HepG2 (cell line): ENCODE data around the gene SNX24. TPM values are rescaled to one million over a fixed set of nuclear protein-coding genes. Genes with fewer than 3 reads are reported as not detected.

Experiments used
- CHD2 ChIP-seq: IDR thresholded peaks from 2 replicates; pipeline ENCODE4 v1.6.1; 2011; ENCODE audit warnings: low read depth, low read length, improper control_type of control experiment
- FOXK2 ChIP-seq: fragments of 450-650 bp; IDR thresholded peaks from 2 replicates; pipeline ENCODE4 v1.6.1; 2016
- GABPB1 ChIP-seq: IDR thresholded peaks from 2 replicates; pipeline ENCODE4 v1.6.1; 2016; ENCODE audit warnings: mild to moderate bottlenecking, missing genetic modification reagents, moderate library complexity, missing compliant biosample characterization
- HIC2 ChIP-seq: sonication (generic); formaldehyde crosslinking; IDR thresholded peaks from 2 replicates; pipeline ENCODE4 v1.9.0; 2022; ENCODE audit warnings: low read depth, missing genetic modification reagents
- HNRNPLL ChIP-seq: fragments of 200-400 bp; formaldehyde crosslinking; IDR thresholded peaks from 2 replicates; pipeline ENCODE4 v1.6.1; 2017; ENCODE audit warnings: mild to moderate bottlenecking, low read depth, low read length; ENCODE audit not compliant: poor library complexity, severe bottlenecking
- HOXD1 ChIP-seq: sonication (generic); formaldehyde crosslinking; IDR thresholded peaks from 2 replicates; pipeline ENCODE4 v1.5.0; 2020; ENCODE audit warnings: missing genetic modification reagents
- MED8 ChIP-seq: sonication (generic); formaldehyde crosslinking; IDR thresholded peaks from 2 replicates; pipeline ENCODE4 v1.8.1; 2023; ENCODE audit warnings: mild to moderate bottlenecking, missing genetic modification reagents; ENCODE audit not compliant: insufficient replicate concordance
- NR1H2 ChIP-seq: sonication (generic); formaldehyde crosslinking; IDR thresholded peaks from 2 replicates; pipeline ENCODE4 v1.8.1; 2022; ENCODE audit warnings: low read depth, missing genetic modification reagents, borderline replicate concordance
- PAF1 ChIP-seq: IDR thresholded peaks from 2 replicates; pipeline ENCODE4 v1.6.1; 2016; ENCODE audit warnings: missing genetic modification reagents, missing compliant biosample characterization
- PAX8 ChIP-seq: sonication (generic); formaldehyde crosslinking; IDR thresholded peaks from 2 replicates; pipeline ENCODE4 v1.8.0; 2022; ENCODE audit warnings: mild to moderate bottlenecking, missing genetic modification reagents, borderline replicate concordance
- PHF5A ChIP-seq: IDR thresholded peaks from one replicate; pipeline ENCODE4 v1.6.1; 2018; ENCODE audit warnings: low read depth, missing genetic modification reagents; ENCODE audit not compliant: unreplicated experiment
- POLR2A ChIP-seq, 2 experiments: IDR thresholded peaks; 2 replicates each; pipeline ENCODE4 v1.6.1; 2011; ENCODE audit warnings: low read depth in 2 of 2, low read length in 2 of 2, mild to moderate bottlenecking in 1 of 2, moderate library complexity in 1 of 2; ENCODE audit not compliant: insufficient read depth in 1 of 2
- RBFOX2 ChIP-seq: fragments of 200-400 bp; formaldehyde crosslinking; IDR thresholded peaks from 2 replicates; pipeline ENCODE4 v1.6.1; 2017; ENCODE audit warnings: low read depth, mild to moderate bottlenecking, low read length
- SOX5 ChIP-seq: IDR thresholded peaks from 2 replicates; pipeline ENCODE4 v1.6.1; 2016; ENCODE audit warnings: borderline replicate concordance
- TBX2 ChIP-seq: sonication (generic); formaldehyde crosslinking; IDR thresholded peaks from 2 replicates; pipeline ENCODE4 v1.5.0; 2020; ENCODE audit warnings: missing genetic modification reagents, mild to moderate bottlenecking, borderline replicate concordance
- YY1 ChIP-seq: IDR thresholded peaks from 2 replicates; pipeline ENCODE4 v1.6.1; 2011; ENCODE audit warnings: low read length, low read depth, moderate library complexity, mild to moderate bottlenecking; ENCODE audit not compliant: insufficient read depth, insufficient replicate concordance
- ZFX ChIP-seq: sonication (generic); formaldehyde crosslinking; IDR thresholded peaks from 2 replicates; pipeline ENCODE4 v1.4.0; 2020; ENCODE audit warnings: mild to moderate bottlenecking, low read depth, missing genetic modification reagents, moderate library complexity
- ZNF225 ChIP-seq: sonication (generic); formaldehyde crosslinking; IDR thresholded peaks from 2 replicates; pipeline ENCODE4 v1.4.0; 2020; ENCODE audit warnings: mild to moderate bottlenecking, missing genetic modification reagents
- ZNF331 ChIP-seq: sonication (generic); formaldehyde crosslinking; IDR thresholded peaks from 2 replicates; pipeline ENCODE4 v1.4.0; 2020; ENCODE audit warnings: missing genetic modification reagents
- ZNF431 ChIP-seq: sonication (generic); formaldehyde crosslinking; IDR thresholded peaks from 2 replicates; pipeline ENCODE4 v1.9.0; 2022; ENCODE audit warnings: missing genetic modification reagents, low read depth, mild to moderate bottlenecking, borderline replicate concordance
- ZNF572 ChIP-seq: sonication (generic); formaldehyde crosslinking; IDR thresholded peaks from 2 replicates; pipeline ENCODE4 v1.5.1; 2020; ENCODE audit warnings: mild to moderate bottlenecking, missing genetic modification reagents
- ZNF687 ChIP-seq: sonication (generic); formaldehyde crosslinking; IDR thresholded peaks from 2 replicates; pipeline ENCODE4 v1.5.1; 2020; ENCODE audit warnings: mild to moderate bottlenecking, missing genetic modification reagents, moderate library complexity
- polyA plus RNA-seq, 8 experiments: library from polyadenylated mRNA; depleted of rRNA in 3 of 8; stranded (reverse) in 7 of 8; unstranded in 1 of 8; fragments of >200 nt; fragmentation: Illumina TruSeq in 4 of 8; extraction: Trizol in 4 of 8; gene quantifications; 2 replicates each; pipeline versions ENCODE4 v1.2.1 to v1.2.3, GENCODE V29; 2011 to 2016; ENCODE audit warnings: low read depth in 4 of 8, missing spikeins in 1 of 8, mixed read lengths in 1 of 8; ENCODE audit not compliant: insufficient read depth in 1 of 8
- total RNA-seq, 5 experiments: library from RNA; depleted of rRNA; stranded (reverse); fragments of >200 nt; fragmentation: Illumina TruSeq; extraction: Trizol; gene quantifications; 2 replicates each; pipeline ENCODE4 v1.2.3, GENCODE V29; 2016; ENCODE audit warnings: low read depth in 1 of 5
- TF ChIP-seq, protein P1 (sequence below): sonication (generic); formaldehyde crosslinking; conservative IDR thresholded peaks from 2 replicates; pipeline ENCODE4 v1.8.0; 2022; ENCODE audit warnings: low read depth, missing genetic modification reagents
- TF ChIP-seq, protein P2 (sequence below): sonication (generic); formaldehyde crosslinking; IDR thresholded peaks from 2 replicates; pipeline ENCODE4 v1.8.0; 2022; ENCODE audit warnings: missing genetic modification reagents, mild to moderate bottlenecking, borderline replicate concordance

SNX24 gene
- total and polyA plus RNA-seq, 2 of the 13 experiments (the other 11 are each of a cell fraction or from before 2014, with no cell fraction given): 7.2 to 23.7 TPM

GRCh38 chr5:122846051-122846550 lies 688 bp downstream of the SNX24 start (continued):
- peak; percentile 52; the same call in 1 of the 2 replicates for TF ChIP-seq SOX5
- TF ChIP-seq YY1: no peak
- TF ChIP-seq ZNF431 (CRISPR knock-in tag): no peak
- TF ChIP-seq, protein P1, sequence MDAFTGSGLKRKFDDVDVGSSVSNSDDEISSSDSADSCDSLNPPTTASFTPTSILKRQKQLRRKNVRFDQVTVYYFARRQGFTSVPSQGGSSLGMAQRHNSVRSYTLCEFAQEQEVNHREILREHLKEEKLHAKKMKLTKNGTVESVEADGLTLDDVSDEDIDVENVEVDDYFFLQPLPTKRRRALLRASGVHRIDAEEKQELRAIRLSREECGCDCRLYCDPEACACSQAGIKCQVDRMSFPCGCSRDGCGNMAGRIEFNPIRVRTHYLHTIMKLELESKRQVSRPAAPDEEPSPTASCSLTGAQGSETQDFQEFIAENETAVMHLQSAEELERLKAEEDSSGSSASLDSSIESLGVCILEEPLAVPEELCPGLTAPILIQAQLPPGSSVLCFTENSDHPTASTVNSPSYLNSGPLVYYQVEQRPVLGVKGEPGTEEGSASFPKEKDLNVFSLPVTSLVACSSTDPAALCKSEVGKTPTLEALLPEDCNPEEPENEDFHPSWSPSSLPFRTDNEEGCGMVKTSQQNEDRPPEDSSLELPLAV (CRISPR knock-in tag): no peak
- no peak for TF ChIP-seq GABPB1 (CRISPR knock-in tag)
- TF ChIP-seq RBFOX2: no peak
- TF ChIP-seq, protein P2, sequence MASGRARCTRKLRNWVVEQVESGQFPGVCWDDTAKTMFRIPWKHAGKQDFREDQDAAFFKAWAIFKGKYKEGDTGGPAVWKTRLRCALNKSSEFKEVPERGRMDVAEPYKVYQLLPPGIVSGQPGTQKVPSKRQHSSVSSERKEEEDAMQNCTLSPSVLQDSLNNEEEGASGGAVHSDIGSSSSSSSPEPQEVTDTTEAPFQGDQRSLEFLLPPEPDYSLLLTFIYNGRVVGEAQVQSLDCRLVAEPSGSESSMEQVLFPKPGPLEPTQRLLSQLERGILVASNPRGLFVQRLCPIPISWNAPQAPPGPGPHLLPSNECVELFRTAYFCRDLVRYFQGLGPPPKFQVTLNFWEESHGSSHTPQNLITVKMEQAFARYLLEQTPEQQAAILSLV (CRISPR knock-in tag): no peak
- no peak for TF ChIP-seq PAX8
- no peak for TF ChIP-seq PHF5A
- no peak for TF ChIP-seq CHD2
- TF ChIP-seq ZNF331: no peak
- no peak for TF ChIP-seq ZFX (CRISPR knock-in tag)
- no peak for TF ChIP-seq NR1H2
- TF ChIP-seq ZNF687 (CRISPR knock-in tag): no peak
- TF ChIP-seq HIC2 (CRISPR knock-in tag): no peak
- TF ChIP-seq FOXK2: no peak
- no peak for TF ChIP-seq ZNF572 (CRISPR knock-in tag)
- TF ChIP-seq MED8: no peak
- no peak for TF ChIP-seq HNRNPLL
- no peak for TF ChIP-seq HOXD1 (CRISPR knock-in tag)
- TF ChIP-seq PAF1 (CRISPR knock-in tag): no peak
- TF ChIP-seq ZNF225 (CRISPR knock-in tag): no peak
- TF ChIP-seq POLR2A (IDR thresholded peaks at IDR 0.05; ENCODE audit: insufficient read depth in 1 of 2, low read depth in 2 of 2, low read length in 2 of 2): no peak; a peak in 1 of 4 replicates
- TF ChIP-seq TBX2: no peak
